Astrocyte (in vitro differentiated cells and primary cell): ENCODE results near the gene RPS6KB2. TPM values are rescaled to one million over a fixed set of nuclear protein-coding genes. Genes with fewer than 3 reads are reported as not detected.

Experiments
- DNase-seq: peaks from one replicate; pipeline ENCODE4 v3.0.0-alpha.2; 2010; ENCODE audit warnings: low read depth
- FAIRE-seq: peaks from 2 replicates; lab custom pipeline; 2011; peaks lifted over from hg19 to GRCh38; lab: Jason Lieb, UNC
- H2AFZ ChIP-seq: 2 replicates; pipeline ENCODE4 v1.6.0; 2012; ENCODE audit warnings: low read depth, low read length, inconsistent platforms
- H3K27ac ChIP-seq: 2 replicates; pipeline ENCODE4 v1.5.1; 2011; ENCODE audit warnings: low read depth, low read length, inconsistent platforms
- H3K27me3 ChIP-seq: 2 replicates; pipeline ENCODE4 v1.6.0; 2011; ENCODE audit warnings: low read length, inconsistent platforms; ENCODE audit not compliant: insufficient read depth
- H3K36me3 ChIP-seq: 2 replicates; pipeline ENCODE4 v1.5.1; 2011; ENCODE audit warnings: low read length, inconsistent platforms; ENCODE audit not compliant: insufficient read depth
- H3K4me1 ChIP-seq: 2 replicates; pipeline ENCODE4 v1.5.1; 2011; ENCODE audit warnings: low read length, inconsistent platforms; ENCODE audit not compliant: insufficient read depth
- H3K4me2 ChIP-seq: 2 replicates; pipeline ENCODE4 v1.6.0; 2012; ENCODE audit warnings: low read length, inconsistent platforms
- H3K4me3 ChIP-seq: 2 replicates; pipeline ENCODE4 v1.5.1; 2011; ENCODE audit warnings: low read depth, mild to moderate bottlenecking, low read length, inconsistent platforms; ENCODE audit not compliant: insufficient read depth
- H3K79me2 ChIP-seq: 2 replicates; pipeline ENCODE4 v1.6.0; 2012; ENCODE audit warnings: mild to moderate bottlenecking, low read length, inconsistent platforms; ENCODE audit not compliant: insufficient read depth
- H3K9ac ChIP-seq: 2 replicates; pipeline ENCODE4 v1.6.0; 2012; ENCODE audit warnings: mild to moderate bottlenecking, low read length, inconsistent platforms
- H3K9me3 ChIP-seq: 2 replicates; pipeline ENCODE4 v1.5.1; 2012; ENCODE audit warnings: low read depth, mild to moderate bottlenecking, low read length, inconsistent platforms; ENCODE audit not compliant: insufficient read depth
- H4K20me1 ChIP-seq: 2 replicates; pipeline ENCODE4 v1.6.0; 2012; ENCODE audit warnings: low read length, inconsistent platforms; ENCODE audit not compliant: insufficient read depth
- H3K27ac Mint-ChIP-seq: one replicate; pipeline ENCODE4 v1.8.0; 2021; ENCODE audit warnings: mild to moderate bottlenecking, mixed read lengths; ENCODE audit not compliant: unreplicated experiment
- H3K27me3 Mint-ChIP-seq: one replicate; pipeline ENCODE4 v1.8.0; 2021; ENCODE audit warnings: low read depth, mixed read lengths; ENCODE audit not compliant: unreplicated experiment
- H3K36me3 Mint-ChIP-seq: one replicate; pipeline ENCODE4 v1.8.0; 2021; ENCODE audit warnings: low read depth, mixed read lengths; ENCODE audit not compliant: unreplicated experiment
- H3K4me1 Mint-ChIP-seq: one replicate; pipeline ENCODE4 v1.8.0; 2021; ENCODE audit warnings: low read depth, mixed read lengths; ENCODE audit not compliant: unreplicated experiment
- H3K4me3 Mint-ChIP-seq: one replicate; pipeline ENCODE4 v1.8.0; 2021; ENCODE audit warnings: mild to moderate bottlenecking, moderate library complexity, mixed read lengths; ENCODE audit not compliant: unreplicated experiment
- H3K9me3 Mint-ChIP-seq: one replicate; pipeline ENCODE4 v1.8.0; 2021; ENCODE audit warnings: mild to moderate bottlenecking, mixed read lengths; ENCODE audit not compliant: unreplicated experiment
- CTCF ChIP-seq: IDR thresholded peaks from 2 replicates; pipeline ENCODE4 v1.5.1; 2011; ENCODE audit warnings: low read depth, mild to moderate bottlenecking, inconsistent platforms, low read length, moderate library complexity; ENCODE audit not compliant: insufficient read depth
- EZH2 ChIP-seq: IDR thresholded peaks from 2 replicates; pipeline ENCODE4 v1.6.1; 2012; ENCODE audit warnings: mild to moderate bottlenecking, low read length, inconsistent platforms; ENCODE audit not compliant: insufficient read depth
- total RNA-seq: library from RNA; stranded (reverse); gene quantifications from 2 replicates; pipeline ENCODE4 v1.2.1, GENCODE V29; 2021

The RPS6KB2 gene
- total RNA-seq, 1 donor from 2014 or later = 52.9 TPM

DNA sequence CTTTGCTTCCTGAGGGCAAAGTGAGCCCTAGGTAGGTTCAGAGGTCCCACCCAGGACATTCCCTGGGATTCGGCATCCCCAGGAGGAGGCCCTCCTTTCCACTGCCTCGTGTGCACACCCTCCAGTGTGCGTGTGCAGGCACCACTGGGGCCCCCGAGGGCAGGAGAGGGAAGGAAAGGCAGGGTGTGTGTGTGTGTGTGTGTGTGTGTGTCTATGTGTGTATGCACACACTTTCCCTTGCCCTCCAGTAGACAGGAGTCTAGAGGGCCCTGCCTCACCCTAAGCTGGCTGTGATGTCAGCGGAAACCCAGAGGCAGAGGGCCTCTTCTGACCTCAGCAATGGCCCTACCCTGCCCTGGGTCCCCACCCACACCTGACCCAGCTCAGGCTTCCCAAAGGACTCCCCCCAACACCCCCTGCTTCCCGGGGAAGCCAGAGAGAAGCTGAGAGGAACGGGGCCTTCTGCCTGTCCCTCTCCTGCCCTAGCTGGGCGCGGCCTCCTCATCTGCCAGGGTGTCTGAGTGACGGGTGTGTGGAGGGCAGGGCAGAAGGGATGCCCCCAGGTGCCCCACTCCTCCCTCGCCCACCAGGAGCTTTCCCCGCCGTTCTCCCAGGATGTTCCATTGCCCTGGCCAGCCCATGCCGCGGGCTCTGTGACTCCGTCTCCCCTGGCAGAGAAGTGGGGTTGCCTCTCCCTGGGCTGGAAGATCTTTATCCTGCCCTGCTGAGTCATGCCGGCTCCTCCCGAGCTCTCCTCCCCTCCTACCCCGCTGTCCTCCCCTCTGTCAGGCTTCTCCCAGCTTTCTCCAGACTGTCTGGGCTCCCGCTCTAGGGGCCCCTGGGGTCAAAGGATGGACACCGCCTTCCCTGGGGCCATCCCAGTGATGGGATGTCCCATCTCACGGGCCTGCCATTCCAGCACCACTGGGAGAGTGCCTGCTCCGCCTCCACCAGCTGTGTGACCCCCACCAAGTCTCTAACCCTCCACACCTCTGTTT lies 48.9 kb upstream of the RPS6KB2 start:
- no peak for DNase-seq
- H3K9ac ChIP-seq = peak overlapping the region; percentile 2
- FAIRE-seq = no peak
- peak overlapping the region; percentile 21 for H3K4me2 ChIP-seq
- no peaks in the 10 kb centered on the region for H3K36me3 Mint-ChIP-seq
- TF ChIP-seq EZH2 = no peak
- H3K27ac ChIP-seq = no peak overlapping the region
- no peaks in the 10 kb centered on the region for H3K9me3 ChIP-seq
- H4K20me1 ChIP-seq = no peaks in the 10 kb centered on the region
- H2AFZ ChIP-seq = peak overlapping the region; percentile 62
- H3K4me3 ChIP-seq = no peak overlapping the region
- no peaks in the 10 kb centered on the region for H3K9me3 Mint-ChIP-seq
- H3K27me3 ChIP-seq = no peaks in the 10 kb centered on the region
- H3K4me1 ChIP-seq = peaks cover 32% of the 10 kb centered on the region
- peak overlapping the region; percentile 23 for H3K4me3 Mint-ChIP-seq
- H3K27ac Mint-ChIP-seq = no peak overlapping the region
- H3K27me3 Mint-ChIP-seq = peaks cover 6% of the 10 kb centered on the region
- no peaks in the 10 kb centered on the region for H3K36me3 ChIP-seq
- no peaks in the 10 kb centered on the region for H3K79me2 ChIP-seq
- peaks cover 15% of the 10 kb centered on the region for H3K4me1 Mint-ChIP-seq

GRCh38 chr11:67381244-67381972 lies 46.9 kb upstream of the RPS6KB2 start:
- no peaks in the 10 kb centered on the region for H4K20me1 ChIP-seq
- no peak overlapping the region for H3K27ac ChIP-seq
- peaks cover 22% of the 10 kb centered on the region for H3K4me1 Mint-ChIP-seq
- peaks cover 6% of the 10 kb centered on the region for H3K27me3 Mint-ChIP-seq
- H3K36me3 ChIP-seq = no peaks in the 10 kb centered on the region
- no peak for DNase-seq
- peaks cover 25% of the 10 kb centered on the region for H3K4me1 ChIP-seq
- FAIRE-seq = no peak
- TF ChIP-seq EZH2 = no peak
- TF ChIP-seq CTCF = no peak
- peaks cover 3% of the 10 kb centered on the region for H3K27me3 ChIP-seq
- H3K27ac Mint-ChIP-seq = no peak overlapping the region
- H3K36me3 Mint-ChIP-seq = no peaks in the 10 kb centered on the region
- H3K4me3 ChIP-seq = no peak overlapping the region
- H3K4me3 Mint-ChIP-seq = no peak overlapping the region
- no peaks in the 10 kb centered on the region for H3K9me3 Mint-ChIP-seq
- H3K9ac ChIP-seq = no peak overlapping the region
- no peak overlapping the region for H3K4me2 ChIP-seq
- no peak overlapping the region for H2AFZ ChIP-seq
- no peaks in the 10 kb centered on the region for H3K79me2 ChIP-seq
- H3K9me3 ChIP-seq = no peaks in the 10 kb centered on the region
